G401.6 (cell line): ENCODE results near the gene FGF6.
A peak's percentile ranks its signal among the peaks of the same experiment; 100 is the strongest.

Experiments used
- FAIRE-seq: peaks from 2 replicates; lab custom pipeline; 2012; peaks lifted over from hg19 to GRCh38; lab: Jason Lieb, UNC

Gene FGF6

GRCh38 chr12:4447151-4447550 is 1.5 kb upstream of the FGF6 start:
- FAIRE-seq = no peak

GRCh38 chr12:4446335-4446734 is 720 bp upstream of the FGF6 start:
- FAIRE-seq = no peak

GRCh38 chr12:4444031-4444430 is 1.6 kb downstream of the FGF6 start:
- FAIRE-seq = no peak

GRCh38 chr12:4443616-4444015 is 2.0 kb downstream of the FGF6 start:
- no peak for FAIRE-seq

GRCh38 chr12:4441355-4442335 is 4.0 kb downstream of the FGF6 start:
- no peak for FAIRE-seq

GRCh38 chr12:4440187-4440941 is 5.3 kb downstream of the FGF6 start:
- FAIRE-seq = no peak

GRCh38 chr12:4439736-4440135 is 5.9 kb downstream of the FGF6 start:
- FAIRE-seq = no peak

- no peak for FAIRE-seq
Measured at GRCh38 chr12:4438834-4439596, 6.6 kb downstream of the FGF6 start.

- FAIRE-seq = no peak
Measured at GRCh38 chr12:4435537-4435936, 10.1 kb downstream of the FGF6 start.

- FAIRE-seq = no peak
Measured at GRCh38 chr12:4434706-4435425, 10.7 kb downstream of the FGF6 start.

- FAIRE-seq = no peak
Measured at GRCh38 chr12:4434301-4434700, 11.3 kb downstream of the FGF6 start.

- no peak for FAIRE-seq
Measured at GRCh38 chr12:4433745-4434058, 11.9 kb downstream of the FGF6 start.

- no peak for FAIRE-seq
Measured at GRCh38 chr12:4432878-4433744, 12.5 kb downstream of the FGF6 start.

- no peak for FAIRE-seq
Measured at GRCh38 chr12:4431866-4432265, 13.7 kb downstream of the FGF6 start.

GRCh38 chr12:4431436-4431835 is 14.2 kb downstream of the FGF6 start:
- no peak for FAIRE-seq

GRCh38 chr12:4424422-4424821 is 21.2 kb downstream of the FGF6 start:
- FAIRE-seq = no peak

GRCh38 chr12:4423528-4424195 is 22.0 kb downstream of the FGF6 start:
- no peak for FAIRE-seq

GRCh38 chr12:4422985-4423384 is 22.6 kb downstream of the FGF6 start:
- FAIRE-seq = no peak

- peak; percentile 83 for FAIRE-seq
Measured at GRCh38 chr12:4421590-4422031, 24.0 kb downstream of the FGF6 start.

- no peak for FAIRE-seq
Measured at GRCh38 chr12:4420138-4420670, 25.4 kb downstream of the FGF6 start.
